HG02623 (cell line): ENCODE results near the gene PTPRB.

Source experiments
- ATAC-seq: cut with Tn5 transposase; IDR thresholded peaks from one replicate; pipeline ENCODE4 v1.9.1; 2021; ENCODE audit warnings: moderate library complexity; ENCODE audit not compliant: unreplicated experiment

The PTPRB gene

GRCh38 chr12:70467476-70467875 is 169.8 kb downstream of the PTPRB start:
- ATAC-seq: no peak

GRCh38 chr12:70466753-70467152 is 170.5 kb downstream of the PTPRB start:
- no peak for ATAC-seq
